KOPT-K1 (cell line): Measurements from ENCODE around the gene TRPM2.

ENCODE experiments used
- H3K27ac ChIP-seq: fragments of 200-600 bp; sonication (generic); 2 replicates; pipeline ENCODE4 v1.5.1; 2016; ENCODE audit warnings: antibody characterized with exemption, mild to moderate bottlenecking, low read depth, low read length; ENCODE audit not compliant: poor library complexity, severe bottlenecking
- H3K36me3 ChIP-seq: fragments of 200-600 bp; sonication (generic); 2 replicates; pipeline ENCODE4 v1.5.1; 2017; ENCODE audit warnings: antibody characterized with exemption, mild to moderate bottlenecking, low read length, moderate library complexity; ENCODE audit not compliant: insufficient read depth
- H3K9me3 ChIP-seq: fragments of 200-600 bp; sonication (generic); 2 replicates; pipeline ENCODE4 v1.5.1; 2017; ENCODE audit warnings: antibody characterized with exemption, low read length, mild to moderate bottlenecking; ENCODE audit not compliant: insufficient read depth, poor library complexity, severe bottlenecking

TRPM2 gene

GRCh38 chr21:44353191-44353970, at the start of gene TRPM2:
TSS of gene TRPM2 (plus strand) at chr21:44353621. CDS start at chr21:44353701, 80 bp downstream.
- peak within 1 kb of the TSS; percentile 93 for H3K27ac ChIP-seq
- no peaks in the 10 kb centered on the region for H3K9me3 ChIP-seq
- H3K36me3 ChIP-seq = peaks cover 24% of the 10 kb centered on the region

GRCh38 chr21:44304011-44304616, 49.3 kb upstream of the TRPM2 start:
- Histone ChIP-seq H3K27ac (no peak overlapping the region), H3K9me3 (no peaks in the 10 kb centered on the region), H3K36me3 (peaks cover 23% of the 10 kb centered on the region; the same call in 1 of the 2 replicates)

GRCh38 chr21:44304877-44305293, 48.5 kb upstream of the TRPM2 start:
- Histone ChIP-seq H3K9me3 (no peaks in the 10 kb centered on the region), H3K27ac (no peak overlapping the region), H3K36me3 (peaks cover 27% of the 10 kb centered on the region; the same call in 1 of the 2 replicates)

- H3K36me3 ChIP-seq = peaks cover 34% of the 10 kb centered on the region; the same call in 1 of the 2 replicates
- no peaks in the 10 kb centered on the region for H3K9me3 ChIP-seq
- H3K27ac ChIP-seq = no peak overlapping the region
Measured at GRCh38 chr21:44305691-44306090, 47.7 kb upstream of the TRPM2 start.

GRCh38 chr21:44306936-44307704, 46.3 kb upstream of the TRPM2 start:
- Histone ChIP-seq H3K9me3 (no peaks in the 10 kb centered on the region), H3K27ac (no peak overlapping the region), H3K36me3 (peaks cover 47% of the 10 kb centered on the region; the same call in 1 of the 2 replicates)

- Histone ChIP-seq H3K27ac (no peak overlapping the region), H3K9me3 (no peaks in the 10 kb centered on the region), H3K36me3 (peaks cover 59% of the 10 kb centered on the region; the same call in 1 of the 2 replicates)
Measured at GRCh38 chr21:44310628-44311507, 42.6 kb upstream of the TRPM2 start.

- Histone ChIP-seq H3K9me3 (no peaks in the 10 kb centered on the region), H3K36me3 (peaks cover 64% of the 10 kb centered on the region; the same call in 1 of the 2 replicates), H3K27ac (no peak overlapping the region)
Measured at GRCh38 chr21:44312089-44312488, 41.3 kb upstream of the TRPM2 start.

GRCh38 chr21:44312716-44313115, 40.7 kb upstream of the TRPM2 start:
- H3K27ac ChIP-seq = no peak overlapping the region
- H3K9me3 ChIP-seq = no peaks in the 10 kb centered on the region
- peaks cover 65% of the 10 kb centered on the region; the same call in 1 of the 2 replicates for H3K36me3 ChIP-seq

GRCh38 chr21:44313451-44313850, 40.0 kb upstream of the TRPM2 start:
- Histone ChIP-seq H3K9me3 (no peaks in the 10 kb centered on the region), H3K36me3 (peaks cover 66% of the 10 kb centered on the region; the same call in 1 of the 2 replicates), H3K27ac (no peak overlapping the region)

- H3K27ac ChIP-seq = no peak overlapping the region
Measured at GRCh38 chr21:44314128-44314527, 39.3 kb upstream of the TRPM2 start.

GRCh38 chr21:44314561-44314960, 38.9 kb upstream of the TRPM2 start:
- Histone ChIP-seq H3K27ac (no peak overlapping the region), H3K36me3 (peaks cover 67% of the 10 kb centered on the region; the same call in 1 of the 2 replicates), H3K9me3 (no peaks in the 10 kb centered on the region)

More at GRCh38 chr21:44314128-44314527, 39.3 kb upstream of the TRPM2 start:
- H3K9me3 ChIP-seq = no peaks in the 10 kb centered on the region
- peaks cover 68% of the 10 kb centered on the region; the same call in 1 of the 2 replicates for H3K36me3 ChIP-seq

GRCh38 chr21:44315691-44316203, 37.7 kb upstream of the TRPM2 start:
- no peak overlapping the region for H3K27ac ChIP-seq
- H3K9me3 ChIP-seq = no peaks in the 10 kb centered on the region
- peaks cover 63% of the 10 kb centered on the region; the same call in 1 of the 2 replicates for H3K36me3 ChIP-seq

GRCh38 chr21:44316277-44316900, 37.0 kb upstream of the TRPM2 start:
- no peaks in the 10 kb centered on the region for H3K9me3 ChIP-seq
- H3K36me3 ChIP-seq = peaks cover 56% of the 10 kb centered on the region; the same call in 1 of the 2 replicates
- no peak overlapping the region for H3K27ac ChIP-seq
